Adipocyte (in vitro differentiated cells): ENCODE data around the gene SMIM41.
A peak's percentile ranks its signal among the peaks of the same experiment; 100 is the strongest.
"Not testable (repeated sequence)": the region's sequence is repeated elsewhere in the genome, so short reads cannot be mapped to it uniquely, and the experiment has no call there.

ENCODE experiments used
- DNase-seq: peaks from one replicate; pipeline ENCODE4 v3.0.0-alpha.2; 2015; ENCODE audit warnings: low read depth
- H3K27me3 ChIP-seq: replicated peaks from 2 replicates; pipeline ENCODE4 v1.7.0; 2013; ENCODE audit warnings: mild to moderate bottlenecking, low read length, moderate library complexity; ENCODE audit not compliant: control insufficient read depth, insufficient read depth
- H3K36me3 ChIP-seq: 2 replicates; pipeline ENCODE4 v1.7.0; 2013; ENCODE audit warnings: low read length, mild to moderate bottlenecking, moderate library complexity; ENCODE audit not compliant: control insufficient read depth, insufficient read depth, severe bottlenecking
- H3K4me1 ChIP-seq: 2 replicates; pipeline ENCODE4 v1.7.0; 2013; ENCODE audit warnings: mild to moderate bottlenecking, low read length, moderate library complexity; ENCODE audit not compliant: control insufficient read depth, insufficient read depth
- H3K4me3 ChIP-seq: 2 replicates; pipeline ENCODE4 v1.7.0; 2013; ENCODE audit warnings: mild to moderate bottlenecking, low read length, moderate library complexity
- H3K9ac ChIP-seq: 2 replicates; pipeline ENCODE4 v1.7.0; 2013; ENCODE audit warnings: mild to moderate bottlenecking, low read length, moderate library complexity
- H3K9me3 ChIP-seq: 2 replicates; pipeline ENCODE4 v1.7.0; 2013; ENCODE audit warnings: mild to moderate bottlenecking, low read length, moderate library complexity; ENCODE audit not compliant: control insufficient read depth

The SMIM41 gene

DNA sequence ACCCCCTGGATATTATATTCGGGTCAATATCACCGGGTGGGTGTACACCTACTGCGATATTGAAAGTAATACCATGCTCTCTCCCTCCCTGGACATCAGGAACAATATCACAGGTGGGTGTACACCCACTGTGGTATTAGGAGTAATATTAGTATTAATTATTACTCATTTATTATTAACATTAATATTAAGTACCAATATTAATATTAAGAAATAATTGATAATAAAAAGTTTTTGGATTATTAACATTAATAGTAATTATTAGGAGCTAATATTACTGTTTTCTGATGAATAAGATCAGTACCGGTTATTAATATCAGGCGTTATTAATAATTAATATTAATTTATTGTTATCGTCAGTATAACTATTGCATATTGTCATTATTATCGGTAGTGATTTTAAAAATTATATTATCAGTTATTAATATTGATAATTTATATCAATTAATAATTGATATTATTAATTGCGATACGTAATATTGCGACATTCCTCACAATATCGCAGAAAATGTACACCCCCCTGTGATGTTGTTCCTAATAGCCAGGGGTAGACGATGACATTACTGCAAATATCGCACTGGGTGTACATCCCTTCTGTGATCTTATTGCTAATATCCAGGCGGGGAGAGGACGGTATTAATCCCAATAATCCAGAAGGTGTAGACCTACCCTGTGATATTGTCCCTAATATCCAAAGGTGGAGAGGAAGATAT lies 17.0 kb downstream of the SMIM41 start:
- H3K4me3 ChIP-seq, result no peak overlapping the region
- H3K4me1 ChIP-seq, result no peaks in the 10 kb centered on the region
- H3K36me3 ChIP-seq, result no peaks in the 10 kb centered on the region
- H3K27me3 ChIP-seq, result peaks cover 32% of the 10 kb centered on the region
- H3K9me3 ChIP-seq, result peaks cover 3% of the 10 kb centered on the region
- no peak overlapping the region for H3K9ac ChIP-seq
- no peak for DNase-seq

GRCh38 chr12:52097045-52097666 lies 17.7 kb downstream of the SMIM41 start:
- DNase-seq, result no peak
- Histone ChIP-seq H3K9me3 (peaks cover 3% of the 10 kb centered on the region), H3K4me1 (no peaks in the 10 kb centered on the region), H3K4me3 (no peak overlapping the region), H3K9ac (no peak overlapping the region), H3K36me3 (no peaks in the 10 kb centered on the region), H3K27me3 (peaks cover 26% of the 10 kb centered on the region)

DNA sequence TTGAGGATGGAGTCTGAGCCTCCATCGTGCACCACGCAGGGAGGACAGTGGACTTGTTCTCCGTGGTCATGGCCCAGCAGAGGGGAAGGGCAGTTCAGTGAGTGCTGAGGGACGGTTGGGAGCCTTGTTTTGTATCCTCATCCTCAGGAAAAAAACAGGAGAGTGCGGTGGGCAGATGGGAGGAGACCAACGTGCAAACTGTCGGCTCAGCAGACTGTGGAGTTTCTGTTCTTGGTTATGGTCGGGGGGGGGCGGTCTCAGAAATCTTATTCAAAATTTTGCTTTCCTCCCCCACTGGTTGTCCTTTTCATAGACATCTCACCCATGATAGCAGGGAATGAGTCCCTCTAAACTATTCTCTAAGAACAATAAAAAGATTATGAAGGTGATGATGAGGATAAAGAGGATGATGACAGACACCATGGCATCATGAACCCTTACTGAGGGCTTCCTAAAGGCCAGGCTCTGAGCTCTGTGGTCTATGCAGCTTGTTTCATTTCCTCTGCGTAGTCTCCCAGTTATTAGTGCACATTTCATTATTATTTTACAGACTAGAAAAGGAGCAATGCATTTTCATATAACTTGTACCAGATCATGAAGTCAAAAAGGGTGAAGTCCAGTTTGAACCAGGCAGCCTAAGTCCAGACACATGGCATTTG lies 25.1 kb downstream of the SMIM41 start:
- peaks cover 13% of the 10 kb centered on the region for H3K27me3 ChIP-seq
- not testable (repeated sequence) for H3K4me1 ChIP-seq, H3K9me3 ChIP-seq, H3K36me3 ChIP-seq, H3K9ac ChIP-seq, H3K4me3 ChIP-seq, DNase-seq

GRCh38 chr12:52116222-52117125 lies 37.0 kb downstream of the SMIM41 start:
- H3K9me3 ChIP-seq, H3K4me1 ChIP-seq, H3K4me3 ChIP-seq, H3K9ac ChIP-seq, DNase-seq, H3K36me3 ChIP-seq: not testable (repeated sequence)
- H3K27me3 ChIP-seq, result peaks cover 15% of the 10 kb centered on the region

GRCh38 chr12:52117806-52118475 lies 38.4 kb downstream of the SMIM41 start:
- H3K4me3 ChIP-seq, DNase-seq, H3K27me3 ChIP-seq, H3K4me1 ChIP-seq, H3K9me3 ChIP-seq, H3K36me3 ChIP-seq, H3K9ac ChIP-seq: not testable (repeated sequence)

DNA sequence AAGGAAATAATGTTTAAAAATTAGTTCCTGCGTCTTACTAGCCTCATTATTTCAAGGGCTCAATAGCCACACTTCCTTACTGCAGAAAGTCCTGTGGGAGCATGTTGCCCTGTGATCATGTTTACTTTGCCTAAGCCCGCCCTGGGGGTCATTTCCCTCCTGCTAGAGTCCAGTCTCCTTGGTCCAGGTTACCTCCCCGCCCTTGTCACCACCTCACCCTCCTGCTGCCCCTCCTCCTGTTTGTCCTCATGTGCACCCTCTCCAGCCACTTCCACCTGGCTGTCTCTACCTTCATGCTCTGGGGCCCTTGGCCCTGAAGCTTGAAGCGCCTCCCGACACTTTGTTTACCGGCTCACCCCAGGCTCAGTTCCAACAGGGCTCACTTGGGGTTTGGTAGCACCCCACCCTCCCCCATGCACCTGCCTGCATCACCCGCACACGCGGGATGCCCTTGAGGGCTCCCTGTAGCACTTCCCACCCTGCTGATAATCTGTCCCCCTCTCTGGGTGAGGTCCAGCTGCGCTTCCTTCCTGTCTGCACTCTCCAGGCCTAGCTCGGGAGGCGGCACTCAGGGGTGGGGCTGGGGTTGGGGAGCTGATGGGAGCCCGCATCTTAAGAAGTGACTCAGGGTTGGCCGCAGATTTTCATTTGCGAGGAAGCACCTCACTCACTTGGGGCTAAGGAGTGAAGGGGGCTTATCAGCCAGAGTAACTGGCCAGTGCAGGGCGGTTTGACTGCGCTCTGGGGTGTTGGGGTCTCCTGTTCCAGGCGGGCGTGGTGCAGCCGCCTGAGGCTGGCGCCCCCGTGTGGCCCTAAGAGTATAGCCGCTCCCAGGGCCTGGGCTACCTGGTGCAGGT lies 40.1 kb downstream of the SMIM41 start:
- Histone ChIP-seq H3K36me3 (no peaks in the 10 kb centered on the region), H3K4me3 (no peak overlapping the region), H3K27me3 (peaks cover 8% of the 10 kb centered on the region), H3K4me1 (no peaks in the 10 kb centered on the region), H3K9ac (no peak overlapping the region), H3K9me3 (no peaks in the 10 kb centered on the region)
- peak; percentile 28 for DNase-seq

GRCh38 chr12:52120951-52121823 lies 41.7 kb downstream of the SMIM41 start:
- Histone ChIP-seq H3K9ac (no peak overlapping the region), H3K4me3 (no peak overlapping the region), H3K36me3 (no peaks in the 10 kb centered on the region), H3K9me3 (no peaks in the 10 kb centered on the region), H3K27me3 (peaks cover 11% of the 10 kb centered on the region), H3K4me1 (no peaks in the 10 kb centered on the region)
- DNase-seq, result no peak

DNA sequence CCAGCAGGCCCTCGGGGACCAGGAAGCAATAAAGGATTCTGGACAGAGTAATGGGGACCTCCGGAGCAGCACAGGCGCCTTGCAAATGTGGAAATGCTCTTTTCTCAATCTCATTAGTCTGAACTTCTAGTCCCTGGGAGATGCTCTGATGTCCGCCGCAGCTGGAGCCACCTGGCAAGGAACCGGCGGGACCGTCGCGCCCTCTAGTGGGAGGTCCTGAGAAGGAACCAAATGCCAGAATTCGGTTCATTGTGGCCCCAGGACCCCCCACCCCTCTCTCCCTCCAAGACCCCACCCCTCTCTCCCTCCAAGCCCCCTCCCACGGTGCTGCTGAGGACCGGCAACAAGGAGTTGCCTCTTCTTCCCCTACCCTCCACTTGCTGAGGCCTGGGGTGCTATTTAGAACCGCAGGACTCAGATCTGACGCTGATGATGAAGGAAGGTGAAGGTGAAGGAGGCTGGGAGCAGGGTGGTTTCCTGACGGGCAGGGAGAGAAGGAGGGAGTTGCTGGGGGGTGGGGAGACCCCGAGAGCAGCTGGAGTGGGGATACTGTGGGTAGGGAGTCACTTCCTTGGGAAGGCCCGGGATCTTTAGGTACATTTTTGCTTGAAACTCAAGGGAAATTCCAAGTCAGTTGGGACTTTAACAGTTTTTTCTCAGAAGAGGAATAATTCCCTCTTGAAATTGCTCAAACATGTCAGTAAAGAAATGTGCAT lies 42.5 kb downstream of the SMIM41 start:
- H3K9ac ChIP-seq, result no peak overlapping the region
- peak; percentile 75 for DNase-seq
- no peak overlapping the region for H3K4me3 ChIP-seq
- H3K27me3 ChIP-seq, result peaks cover 11% of the 10 kb centered on the region
- no peaks in the 10 kb centered on the region for H3K9me3 ChIP-seq
- no peaks in the 10 kb centered on the region for H3K36me3 ChIP-seq
- H3K4me1 ChIP-seq, result no peaks in the 10 kb centered on the region

GRCh38 chr12:52122540-52122871 lies 43.0 kb downstream of the SMIM41 start:
- Histone ChIP-seq H3K27me3 (peaks cover 11% of the 10 kb centered on the region), H3K36me3 (no peaks in the 10 kb centered on the region)
- no peak for DNase-seq

More at GRCh38 chr12:52122540-52122871, 43.0 kb downstream of the SMIM41 start:
- Histone ChIP-seq H3K4me1 (no peaks in the 10 kb centered on the region), H3K9me3 (no peaks in the 10 kb centered on the region), H3K9ac (no peak overlapping the region), H3K4me3 (no peak overlapping the region)
